ENCODE measurements around the gene MR1.
A peak's percentile ranks its signal among the peaks of the same experiment; 100 is the strongest.

The MR1 gene

DNA sequence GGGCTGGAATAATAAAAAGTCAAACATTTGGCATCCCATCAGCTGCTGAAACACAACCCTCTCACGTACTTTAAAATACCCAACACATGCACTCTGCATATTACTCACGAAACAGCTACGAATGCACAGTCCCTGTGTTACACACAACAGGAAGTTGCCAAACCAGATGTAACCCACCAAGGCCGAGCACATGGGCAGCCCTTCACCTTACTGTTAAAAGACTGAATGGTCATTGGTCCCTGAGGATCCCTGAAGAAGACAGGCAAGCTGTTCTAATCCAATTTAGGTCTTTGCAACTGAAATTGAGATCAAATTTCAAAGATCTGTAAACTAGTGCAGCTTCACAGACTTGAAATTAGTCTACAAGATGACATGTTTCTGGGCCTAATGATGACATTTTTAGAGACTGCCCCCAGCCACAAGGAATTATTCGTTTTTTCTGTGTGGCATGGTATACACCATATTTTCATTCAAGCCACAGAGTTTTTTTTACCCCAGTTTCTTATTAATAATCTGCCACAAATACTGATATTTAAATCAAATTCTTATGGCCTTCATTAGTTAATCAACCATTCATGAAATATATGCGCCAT lies 29.1 kb downstream of the MR1 start:
- no peak for DNase-seq (ENCODE audit: low read depth in 3 of 3, low spot score in 1 of 3)

DNA sequence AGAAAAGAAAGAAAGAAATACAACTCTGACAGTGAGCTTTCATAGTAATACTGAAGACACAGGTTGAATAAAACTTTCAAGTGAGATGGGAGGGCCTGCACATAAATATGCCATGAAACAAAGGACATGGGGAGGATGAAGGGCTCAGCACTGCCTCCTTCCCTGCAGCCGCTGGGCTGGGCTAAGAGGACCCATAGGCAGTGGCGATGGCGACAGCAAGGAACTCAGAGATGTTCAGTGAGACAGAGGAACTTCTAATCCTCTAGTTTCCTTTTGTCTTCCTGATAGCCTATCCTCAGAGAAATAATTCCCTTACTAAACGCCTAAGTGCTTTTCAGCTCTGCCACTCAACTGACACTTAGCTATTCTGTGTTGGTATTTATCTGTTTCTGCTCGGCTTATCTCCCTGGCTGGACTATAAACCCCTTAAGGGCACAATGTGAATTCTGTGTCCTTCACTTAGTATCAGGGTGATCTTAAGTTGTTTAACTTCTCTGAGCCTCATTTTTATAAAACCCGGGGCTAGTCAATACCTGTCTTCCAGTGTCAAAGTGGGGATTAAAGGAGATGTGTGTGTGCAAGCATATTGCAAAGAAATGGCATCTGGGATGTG lies 30.3 kb downstream of the MR1 start:
- DNase-seq (ENCODE audit: low read depth in 3 of 3, low spot score in 1 of 3) = no peak

DNA sequence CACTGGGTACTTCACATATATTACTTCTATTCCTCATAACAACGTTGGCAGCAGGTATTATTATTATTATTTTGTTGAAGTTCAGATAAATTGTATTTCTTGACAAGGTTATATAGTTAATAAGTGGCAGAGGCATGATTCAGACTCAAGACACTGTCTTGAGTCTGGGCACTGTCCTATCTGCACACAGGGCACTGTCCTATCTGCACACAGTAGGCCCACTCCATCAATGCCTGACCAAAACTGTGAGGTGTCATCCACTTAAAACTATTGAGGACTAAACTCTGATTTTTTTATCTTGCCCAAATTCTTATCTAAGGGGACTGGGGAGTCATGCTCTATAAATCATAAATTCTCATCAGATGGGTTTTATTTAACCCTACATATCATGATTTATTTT lies 30.9 kb downstream of the MR1 start:
- DNase-seq (ENCODE audit: low read depth in 3 of 3, low spot score in 1 of 3) = no peak

DNA sequence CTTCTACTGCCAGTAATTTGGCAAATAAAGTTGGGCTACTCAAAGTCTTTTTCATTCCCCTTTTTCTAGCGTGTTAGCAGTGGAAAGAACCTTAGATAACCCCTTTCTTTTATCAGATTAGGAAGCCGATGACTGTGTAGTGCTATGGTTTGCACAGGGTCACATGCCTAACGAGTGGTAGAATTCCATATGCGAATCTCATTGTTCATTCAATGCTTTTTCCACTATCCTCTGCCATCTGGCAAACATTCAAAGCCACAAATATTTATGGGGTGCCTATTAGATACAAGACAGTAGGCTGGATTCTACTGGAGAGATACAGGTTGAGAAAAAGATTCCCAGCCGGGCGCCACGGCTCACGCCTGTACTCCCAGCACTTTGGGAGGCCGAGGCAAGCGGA lies 39.9 kb downstream of the MR1 start:
- DNase-seq (ENCODE audit: low read depth in 3 of 3, low spot score in 1 of 3) = no peak

DNA sequence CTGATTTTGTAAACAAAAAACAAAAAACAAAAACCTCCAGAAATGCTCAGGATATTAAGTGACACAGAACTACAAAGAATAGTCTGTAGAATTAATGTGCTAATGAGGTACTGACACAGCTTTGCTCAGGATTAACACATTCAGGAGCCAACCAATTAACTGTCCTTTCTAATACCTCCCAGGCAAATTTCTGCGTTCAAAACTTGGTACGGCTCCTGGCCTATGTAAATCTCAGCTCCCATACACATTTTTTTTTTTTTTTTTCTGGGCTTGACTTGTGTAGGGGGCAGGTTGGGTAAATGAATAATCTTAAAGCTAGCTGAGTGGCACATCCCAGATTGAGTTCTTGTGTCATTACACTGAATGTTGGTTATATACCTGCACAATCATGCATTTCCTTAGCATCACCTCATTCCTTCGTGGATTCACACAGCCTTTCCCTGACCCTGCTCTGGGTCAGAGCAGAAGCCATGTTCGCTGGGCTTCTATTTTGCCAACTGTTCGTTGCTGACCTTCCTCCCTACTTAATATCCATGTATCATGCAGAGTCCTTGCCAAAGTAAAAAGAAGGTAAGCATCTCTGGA lies 42.1 kb downstream of the MR1 start:
- no peak for DNase-seq (ENCODE audit: low read depth in 3 of 3, low spot score in 1 of 3)

DNA sequence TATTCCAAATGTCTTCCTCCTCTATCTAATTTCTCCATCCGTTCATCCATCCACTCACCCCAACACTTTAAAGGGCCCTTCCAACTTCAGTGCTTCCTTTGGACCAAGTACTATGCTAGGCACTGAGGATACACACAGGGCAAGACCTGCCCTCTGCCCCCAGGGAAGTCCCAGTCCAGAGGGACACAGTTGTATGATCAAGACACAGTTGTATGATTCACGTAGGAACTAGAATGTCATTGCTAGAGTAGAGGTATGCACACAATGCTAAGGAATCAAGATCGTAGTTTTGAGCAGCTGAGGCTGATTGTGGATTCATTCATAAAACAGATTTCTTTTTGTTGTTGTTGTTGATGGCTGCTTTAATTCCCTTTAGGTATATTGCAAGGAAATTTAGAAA lies 43.1 kb downstream of the MR1 start:
- no peak for DNase-seq (ENCODE audit: low read depth in 3 of 3, low spot score in 1 of 3)

DNA sequence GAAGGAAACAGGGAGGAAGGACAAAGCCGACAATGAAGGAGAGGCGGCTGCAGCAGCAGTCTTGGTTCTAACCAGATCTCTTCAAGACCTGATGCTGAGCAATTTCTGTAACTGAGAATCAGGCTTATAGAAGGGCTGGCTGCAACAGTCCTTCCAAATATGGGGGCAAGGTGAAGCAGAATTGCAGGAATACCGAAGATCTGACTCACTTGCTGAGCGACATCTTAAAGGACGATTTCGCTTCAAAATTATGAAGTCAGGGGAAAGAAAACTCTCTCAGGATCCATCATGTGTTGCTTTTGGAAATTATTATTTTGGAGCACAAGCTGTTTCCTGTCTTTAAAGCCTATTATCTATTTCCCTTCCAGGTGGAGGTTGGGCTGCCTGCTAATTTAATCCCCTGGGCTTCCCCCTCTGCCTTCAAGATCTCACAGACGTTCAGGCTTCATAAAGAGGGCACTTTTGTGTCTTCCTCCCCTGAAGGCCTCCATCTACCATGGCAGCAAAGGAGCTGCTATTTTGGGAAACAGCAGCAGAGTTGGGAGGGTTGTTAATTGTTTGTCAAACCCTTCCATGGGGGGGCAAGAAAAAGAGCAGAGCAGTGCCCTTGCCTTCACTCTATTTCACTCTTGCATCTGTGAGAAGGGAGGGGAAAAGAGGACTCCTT lies 43.9 kb downstream of the MR1 start:
- no peak for DNase-seq (ENCODE audit: low read depth in 3 of 3, low spot score in 1 of 3)

DNA sequence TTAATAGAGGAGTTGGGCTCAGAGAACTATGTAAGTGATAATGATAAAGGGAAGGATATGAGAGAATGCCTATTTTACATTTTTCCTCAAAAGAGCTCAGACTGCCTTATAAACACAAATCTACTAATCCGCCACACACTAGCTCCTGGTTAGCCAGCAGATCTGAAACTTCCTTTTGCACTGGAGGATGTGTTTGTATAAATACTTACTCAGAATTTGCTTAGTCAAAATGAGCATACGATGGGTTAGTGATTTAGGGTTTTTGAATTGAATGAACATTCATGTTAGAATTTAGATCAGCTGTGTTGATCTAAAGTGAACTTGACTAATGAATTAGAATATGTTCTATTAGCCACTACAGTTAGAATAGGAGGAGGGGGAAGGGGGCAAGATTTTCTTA lies 45.6 kb downstream of the MR1 start:
- DNase-seq (ENCODE audit: low read depth in 3 of 3, low spot score in 1 of 3) = no peak

DNA sequence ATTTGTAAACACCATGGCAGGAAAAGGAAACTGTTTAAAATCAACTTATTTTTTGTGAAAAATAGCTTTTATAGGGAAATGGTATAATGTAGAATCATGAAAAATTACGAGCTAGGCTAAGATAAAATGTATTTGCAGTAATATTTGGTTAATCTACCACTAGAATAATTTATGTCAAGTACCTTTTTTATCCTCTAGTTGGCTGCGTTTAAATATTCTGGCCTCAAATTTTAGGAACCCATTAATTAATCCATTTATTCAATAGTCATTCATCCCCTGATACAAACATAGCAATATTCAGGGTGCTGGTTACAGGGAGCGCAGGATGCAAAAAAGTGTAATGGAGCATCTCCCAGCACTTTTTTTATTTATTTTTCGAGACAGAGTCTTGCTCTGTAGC lies 46.1 kb downstream of the MR1 start:
- DNase-seq (ENCODE audit: low read depth in 3 of 3, low spot score in 1 of 3) = no peak

DNA sequence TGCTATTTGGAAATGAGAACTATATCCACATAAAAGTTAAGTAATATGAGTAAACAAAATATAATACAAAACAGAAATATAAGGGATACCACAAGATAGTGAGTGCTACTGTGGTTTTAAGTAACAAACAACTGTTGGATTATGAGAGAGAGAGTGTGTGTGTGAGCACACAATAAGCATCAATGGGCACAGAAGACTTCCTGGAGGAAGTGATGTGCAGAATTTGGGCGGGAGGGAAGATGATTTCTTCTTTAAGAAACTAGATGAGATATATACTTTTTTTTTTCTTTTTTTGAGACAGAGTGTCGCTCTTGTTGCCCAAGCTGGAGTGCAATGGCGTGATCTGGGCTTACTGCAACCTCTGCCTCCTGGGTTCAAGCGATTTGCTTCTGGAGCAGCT lies 46.8 kb downstream of the MR1 start:
- no peak for DNase-seq (ENCODE audit: low read depth in 3 of 3, low spot score in 1 of 3)

DNA sequence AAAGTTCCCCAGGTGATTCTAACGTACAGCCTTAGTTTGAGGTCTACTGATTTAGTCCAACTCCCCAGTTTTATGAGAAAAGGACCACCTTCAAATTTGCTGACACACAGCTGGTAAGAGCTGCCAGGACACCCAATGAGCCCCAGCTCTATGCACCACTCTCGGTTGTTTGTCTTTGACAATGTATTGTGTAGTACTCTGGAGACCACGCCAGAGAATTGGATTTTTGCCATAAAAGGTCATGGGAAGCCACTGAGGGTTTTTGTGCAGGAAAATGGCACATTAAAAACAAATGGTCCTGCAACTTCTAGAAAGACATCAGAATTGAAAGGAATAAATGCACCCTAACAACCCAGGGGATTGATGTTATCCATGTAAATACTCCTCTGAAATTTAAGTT lies 47.6 kb downstream of the MR1 start:
- DNase-seq (ENCODE audit: low read depth in 3 of 3, low spot score in 1 of 3) = no peak

DNA sequence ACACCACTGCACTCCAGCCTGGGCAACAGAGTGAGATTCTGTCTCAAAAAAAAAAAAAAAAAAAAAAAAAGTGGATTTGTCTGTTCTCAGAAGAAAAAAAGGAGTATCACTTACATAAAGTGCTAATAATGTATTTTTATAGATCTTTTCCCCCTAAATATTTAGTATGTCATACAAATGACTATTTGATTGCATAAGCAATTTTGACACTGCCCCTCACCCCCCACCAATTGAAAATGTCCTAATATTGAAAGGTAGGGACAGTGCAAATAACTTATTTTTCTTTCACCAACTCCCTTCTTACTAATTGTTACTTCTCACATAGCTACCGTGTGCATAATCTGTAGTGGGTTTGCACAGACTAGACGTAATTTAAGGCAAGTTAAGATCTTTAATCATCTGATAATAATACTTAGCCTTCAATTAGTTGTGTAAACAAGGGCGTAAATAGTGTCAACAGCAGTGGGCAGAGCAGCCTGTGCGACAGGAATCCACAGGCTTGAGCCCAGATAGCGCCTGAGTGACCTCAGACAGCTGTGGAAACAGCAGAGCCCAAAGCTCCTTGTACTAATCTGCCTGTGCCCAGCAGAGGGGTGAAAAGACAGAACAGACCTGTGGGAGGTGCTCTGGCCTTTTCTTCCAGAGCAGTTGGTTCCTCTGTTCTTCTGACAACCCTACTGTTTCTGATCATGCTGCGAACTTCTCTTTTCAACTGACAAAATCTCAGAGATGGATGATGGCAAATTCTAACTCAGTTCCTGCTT lies 50.2 kb downstream of the MR1 start:
- DNase-seq (ENCODE audit: low read depth in 3 of 3, low spot score in 1 of 3) = peak in 2 of 3 donors; percentile 16 to 38

DNA sequence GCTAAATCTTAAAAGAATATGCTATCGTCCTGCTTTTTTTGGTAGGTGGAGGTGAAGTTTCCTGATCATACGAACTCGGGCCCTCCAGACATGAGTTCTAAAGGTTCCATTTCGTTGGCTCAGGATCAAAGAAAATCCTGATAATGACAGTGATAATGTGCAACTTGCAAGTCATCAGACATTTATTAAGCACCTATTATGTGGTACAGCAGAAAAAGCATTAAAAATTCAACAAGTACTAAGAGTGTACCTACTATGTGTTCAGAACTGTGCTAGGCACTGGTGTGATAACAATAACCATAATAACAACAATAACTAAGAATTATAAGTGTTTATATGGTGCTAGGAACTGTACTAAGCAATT lies 50.8 kb downstream of the MR1 start:
- no peak for DNase-seq (ENCODE audit: low read depth in 3 of 3, low spot score in 1 of 3)

DNA sequence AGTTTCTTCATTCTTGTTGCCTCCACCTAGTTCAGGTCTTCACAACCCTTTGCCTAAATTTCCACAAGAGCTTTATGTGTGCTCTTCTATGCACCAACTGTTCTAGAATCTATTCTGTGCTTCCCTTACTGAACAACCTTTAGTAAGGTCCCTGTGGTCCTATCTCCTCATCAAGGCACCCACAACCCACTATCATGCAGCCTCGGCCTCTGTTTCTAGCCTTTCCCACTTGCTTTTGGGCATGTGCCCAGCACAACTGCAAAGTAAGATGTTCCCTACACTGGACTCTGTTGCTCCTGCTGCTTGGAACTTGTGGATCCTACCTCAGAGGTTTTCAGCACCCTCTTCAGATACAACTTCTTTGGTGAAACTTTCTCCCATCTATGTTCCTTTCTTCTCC lies 52.3 kb downstream of the MR1 start:
- no peak for DNase-seq (ENCODE audit: low read depth in 3 of 3, low spot score in 1 of 3)

DNA sequence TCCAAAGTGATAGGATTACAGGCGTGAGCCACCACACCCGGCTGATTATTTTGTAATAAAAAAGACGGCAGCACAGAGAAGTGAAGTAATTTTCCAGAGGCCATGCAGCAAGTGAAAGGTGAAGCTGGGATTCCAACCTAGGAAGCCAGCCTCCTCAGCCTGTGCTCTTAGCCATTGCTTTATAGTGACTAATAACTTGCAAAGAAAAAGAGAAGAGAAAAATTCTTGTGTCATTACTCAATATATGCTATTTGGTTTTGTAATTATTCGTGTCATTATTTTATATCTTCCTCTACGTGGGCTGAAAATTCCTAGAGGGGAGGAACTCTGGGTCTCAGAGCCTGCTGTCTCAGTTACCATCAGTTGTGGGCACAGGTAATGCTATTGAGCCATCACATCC lies 53.1 kb downstream of the MR1 start:
- DNase-seq (ENCODE audit: low read depth in 3 of 3, low spot score in 1 of 3) = no peak

DNA sequence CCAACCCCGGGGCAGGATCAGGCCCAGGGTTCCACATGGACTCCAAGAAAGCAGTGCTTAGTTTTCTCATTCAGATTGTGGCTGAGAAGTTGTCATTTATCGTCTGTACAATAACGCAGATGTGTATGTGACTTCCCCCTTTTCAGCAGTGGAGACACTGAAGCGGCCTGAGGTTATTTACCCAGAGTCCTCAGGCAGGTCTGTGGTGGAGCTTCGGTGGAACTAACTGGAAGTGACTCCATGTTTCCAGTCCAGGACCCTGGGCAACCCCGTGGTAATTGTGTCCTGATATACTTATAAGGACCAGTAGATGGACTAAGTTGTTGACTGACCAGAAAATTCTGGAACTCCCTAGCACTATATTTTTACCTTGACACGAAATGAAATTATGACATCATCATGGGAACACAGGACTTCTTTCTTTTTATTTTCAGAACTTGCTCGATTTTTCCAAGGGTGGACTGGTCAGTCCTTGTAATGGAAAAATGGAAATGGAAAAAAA lies 53.7 kb downstream of the MR1 start:
- DNase-seq (ENCODE audit: low read depth in 3 of 3, low spot score in 1 of 3) = no peak

DNA sequence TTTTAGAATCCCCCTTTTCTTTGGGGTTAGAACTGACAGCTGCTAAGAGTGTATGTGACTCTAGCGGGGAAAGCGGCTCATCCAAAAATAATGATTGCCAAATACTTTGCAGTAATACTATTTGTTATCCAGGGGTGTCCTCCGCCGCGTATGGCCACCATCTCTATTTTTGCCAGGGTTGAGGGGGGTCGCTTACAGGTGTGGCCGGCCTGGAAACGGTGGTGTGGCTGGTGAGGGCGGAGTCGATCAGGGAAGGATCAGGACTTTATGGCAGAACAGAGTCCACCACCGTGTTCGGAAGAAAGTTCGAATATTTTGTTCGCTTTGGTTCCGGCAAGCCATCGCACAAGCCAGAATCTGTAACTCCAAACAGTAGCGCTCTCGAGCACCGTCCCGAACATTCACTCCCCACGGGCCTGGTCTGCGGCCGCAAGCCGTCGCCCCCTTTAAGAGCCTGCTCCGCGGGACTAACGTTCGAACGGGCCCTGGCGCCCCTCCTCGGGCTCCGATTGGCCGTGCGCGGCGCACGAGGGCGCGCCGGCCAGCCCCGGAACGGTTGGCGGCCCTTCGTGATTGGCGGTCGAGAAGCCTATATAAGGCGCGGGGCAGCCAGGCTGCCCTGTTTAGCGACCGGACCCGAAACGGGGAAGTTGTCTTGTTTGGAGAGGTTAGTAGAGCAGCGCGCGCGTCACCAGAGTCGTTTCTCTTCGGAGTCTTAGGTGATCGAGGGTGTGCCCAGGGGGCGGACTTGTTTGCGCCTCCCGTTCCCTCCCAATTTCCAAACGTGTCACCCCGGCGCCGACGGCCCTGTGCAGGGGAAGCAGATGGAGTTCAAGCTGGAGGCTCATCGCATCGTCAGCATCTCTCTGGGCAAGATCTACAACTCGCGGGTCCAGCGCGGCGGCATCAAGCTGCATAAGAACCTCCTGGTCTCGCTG lies 54.6 kb downstream of the MR1 start, which contains the start of gene IER5:
Gene IER5, plus strand, starts transcription at position 622 of the 938 bp plus-strand sequence. Its CDS starts 203 bp downstream, at position 825.
- DNase-seq (ENCODE audit: low read depth in 3 of 3, low spot score in 1 of 3) = peak; percentile 89 to 97 (median 94)

DNA sequence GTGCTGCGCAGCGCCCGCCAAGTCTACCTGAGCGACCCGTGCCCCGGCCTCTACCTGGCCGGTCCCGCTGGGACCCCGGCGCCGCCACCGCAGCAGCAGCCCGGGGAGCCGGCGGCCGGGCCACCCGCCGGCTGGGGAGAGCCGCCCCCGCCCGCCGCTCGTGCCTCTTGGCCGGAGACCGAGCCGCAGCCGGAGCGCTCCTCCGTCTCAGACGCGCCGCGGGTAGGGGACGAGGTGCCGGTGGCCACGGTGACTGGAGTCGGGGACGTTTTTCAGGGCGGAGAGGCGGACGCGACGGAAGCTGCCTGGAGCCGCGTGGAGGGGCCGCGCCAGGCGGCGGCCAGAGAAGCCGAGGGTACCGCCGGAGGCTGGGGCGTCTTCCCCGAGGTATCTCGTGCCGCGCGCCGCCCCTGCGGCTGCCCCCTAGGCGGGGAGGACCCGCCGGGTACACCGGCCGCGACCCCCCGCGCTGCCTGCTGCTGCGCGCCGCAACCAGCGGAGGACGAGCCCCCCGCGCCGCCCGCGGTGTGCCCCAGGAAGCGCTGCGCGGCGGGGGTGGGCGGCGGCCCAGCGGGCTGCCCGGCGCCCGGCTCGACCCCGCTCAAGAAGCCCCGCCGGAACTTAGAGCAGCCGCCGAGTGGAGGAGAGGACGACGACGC lies 55.4 kb downstream of the MR1 start:
- DNase-seq (ENCODE audit: low read depth in 3 of 3, low spot score in 1 of 3) = peak in 1 of 3 donors; percentile 9

DNA sequence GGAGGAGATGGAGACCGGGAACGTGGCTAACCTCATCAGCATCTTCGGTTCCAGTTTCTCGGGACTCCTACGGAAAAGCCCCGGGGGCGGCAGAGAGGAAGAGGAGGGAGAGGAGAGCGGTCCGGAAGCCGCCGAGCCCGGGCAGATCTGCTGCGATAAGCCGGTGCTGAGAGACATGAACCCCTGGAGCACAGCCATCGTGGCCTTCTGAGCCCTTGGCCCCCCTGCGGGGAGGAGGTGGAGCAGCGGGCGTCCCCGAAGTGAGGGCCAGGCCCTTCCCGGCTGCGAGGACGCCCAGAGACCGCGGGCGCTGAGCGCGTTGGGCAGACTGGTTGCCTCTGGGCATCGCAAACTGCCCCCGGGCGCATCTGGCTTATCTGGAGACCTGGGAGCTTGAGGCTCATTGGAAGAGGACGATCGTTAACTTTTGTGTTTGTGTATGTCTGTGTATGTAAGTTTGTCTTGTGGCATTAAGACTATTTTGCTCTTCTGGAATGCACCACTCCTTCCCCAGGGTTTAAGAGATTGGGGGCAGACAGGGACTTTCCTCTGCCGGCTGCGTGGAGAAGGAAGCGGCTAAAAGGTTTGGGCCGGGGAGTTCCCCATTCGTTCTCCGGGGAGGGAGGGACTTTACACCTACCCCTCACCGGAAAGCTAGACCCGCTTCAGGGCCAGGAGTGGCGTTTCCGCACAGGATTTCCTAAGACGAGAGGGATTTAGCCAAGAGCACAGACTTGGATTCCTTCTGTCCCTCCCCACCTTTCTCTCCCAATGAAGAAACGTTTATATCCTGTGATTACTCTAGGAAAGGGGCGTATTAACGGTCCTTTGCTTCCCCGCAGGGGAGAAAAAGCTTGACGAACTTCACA lies 56.1 kb downstream of the MR1 start:
- DNase-seq (ENCODE audit: low read depth in 3 of 3, low spot score in 1 of 3) = peak; percentile 61 to 68 (median 65)

Data from stimulated activated CD4-positive, alpha-beta T cell treated with anti-CD3 and anti-CD28 coated beads, TNF-alpha, amount 100 ng/mL, for 1 hour (primary cell).